PC-3 (cell line): ENCODE data around the gene SOS1. TPM values are rescaled to one million over a fixed set of nuclear protein-coding genes. Genes with fewer than 3 reads are reported as not detected.

Experiments
- ATAC-seq: fragments of 200-7000 bp; cut with Tn5 transposase; 2 replicates; pipeline ENCODE4 v1.9.1; 2020; ENCODE audit warnings: mild to moderate bottlenecking, moderate library complexity
- BruUV-seq: library from RNA; stranded (reverse); fragments of 400-500 nt; replicated peaks from 2 replicates; lab custom pipeline; 2021; lab: Mats Ljungman, UMichigan
- CTCF ChIA-PET: fragments of 300-600 bp; sonication (Branson Sonifier 250); formaldehyde crosslinking; loops from one replicate; lab custom pipeline; 2022; ENCODE audit warnings: antibody characterized with exemption; lab: Charles Lee
- POLR2A ChIA-PET: fragments of 300-600 bp; sonication (Branson Sonifier 250); formaldehyde crosslinking; loops from one replicate; lab custom pipeline; 2022; ENCODE audit warnings: antibody characterized with exemption; ENCODE audit not compliant: unreplicated experiment; lab: Charles Lee
- DNase-seq: peaks from one replicate; pipeline ENCODE4 v3.0.0-alpha.2; 2015
- H2AFZ ChIP-seq: fragments of 300-600 bp; sonication (generic); 2 replicates; pipeline ENCODE4 v1.6.0; 2016; ENCODE audit warnings: antibody characterized with exemption, low read length
- H3F3A ChIP-seq: fragments of 300-600 bp; sonication (generic); one replicate; pipeline ENCODE4 v1.6.0; 2017; ENCODE audit warnings: antibody characterized with exemption, low read length, control low read depth, mild to moderate bottlenecking; ENCODE audit not compliant: unreplicated experiment
- H3K27ac ChIP-seq: fragments of 300-600 bp; sonication (generic); 2 replicates; pipeline ENCODE4 v1.5.1; 2016; ENCODE audit warnings: mild to moderate bottlenecking, low read length
- H3K27me3 ChIP-seq: fragments of 300-600 bp; sonication (generic); 2 replicates; pipeline ENCODE4 v1.6.1; 2016; ENCODE audit warnings: low read length, mixed read lengths
- H3K36me3 ChIP-seq: fragments of 300-600 bp; sonication (generic); 2 replicates; pipeline ENCODE4 v1.6.1; 2016; ENCODE audit warnings: low read depth, mixed run types, low read length, mixed read lengths
- H3K4me1 ChIP-seq: fragments of 300-600 bp; sonication (generic); 2 replicates; pipeline ENCODE4 v1.5.1; 2016; ENCODE audit warnings: low read length; ENCODE audit not compliant: insufficient read depth
- H3K4me2 ChIP-seq: fragments of 300-600 bp; sonication (generic); 2 replicates; pipeline ENCODE4 v1.6.0; 2016; ENCODE audit warnings: low read length
- H3K4me3 ChIP-seq: fragments of 300-600 bp; sonication (generic); 2 replicates; pipeline ENCODE4 v1.5.1; 2016; ENCODE audit warnings: mild to moderate bottlenecking, low read length, mixed read lengths
- H3K79me2 ChIP-seq: fragments of 300-600 bp; sonication (generic); 2 replicates; pipeline ENCODE4 v1.6.1; 2017; ENCODE audit warnings: low read length, mixed read lengths
- H3K9ac ChIP-seq: fragments of 300-600 bp; sonication (generic); 2 replicates; pipeline ENCODE4 v1.6.0; 2016; ENCODE audit warnings: mild to moderate bottlenecking, low read length
- H3K9me2 ChIP-seq: fragments of 300-600 bp; sonication (generic); replicated peaks from 2 replicates; pipeline ENCODE4 v1.6.1; 2016; ENCODE audit warnings: mixed run types, low read length, mixed read lengths
- H3K9me3 ChIP-seq: fragments of 300-600 bp; sonication (generic); 2 replicates; pipeline ENCODE4 v1.6.1; 2016; ENCODE audit warnings: low read length, mixed read lengths
- H4K20me1 ChIP-seq: fragments of 300-600 bp; sonication (generic); 2 replicates; pipeline ENCODE4 v1.6.1; 2016; ENCODE audit warnings: low read length, mixed read lengths
- CTCF ChIP-seq: fragments of 300-600 bp; sonication (generic); conservative IDR thresholded peaks from 2 replicates; pipeline ENCODE4 v1.5.1; 2017; ENCODE audit warnings: antibody characterized with exemption, low read depth, mild to moderate bottlenecking, low read length
- EZH2 ChIP-seq: fragments of 300-600 bp; sonication (generic); IDR thresholded peaks from one replicate; pipeline ENCODE4 v1.6.1; 2017; ENCODE audit warnings: antibody characterized with exemption, mild to moderate bottlenecking, low read length; ENCODE audit not compliant: unreplicated experiment
- EZH2phosphoT487 ChIP-seq: fragments of 300-600 bp; sonication (generic); IDR thresholded peaks from 2 replicates; pipeline ENCODE4 v1.6.1; 2018; ENCODE audit warnings: mild to moderate bottlenecking, antibody characterized with exemption, low read length, borderline replicate concordance
- intact Hi-C: fragments of 100-400 bp; cut with micrococcal nuclease; formaldehyde crosslinking; loops from 2 replicates; pipeline ENCODE4 v1.9.0; 2023
- total RNA-seq: library from RNA; depleted of rRNA; stranded (reverse); fragments of >200 nt; gene quantifications from 2 replicates; pipeline ENCODE4 v1.2.3, GENCODE V29; 2014

Gene SOS1
- total RNA-seq, 1 experiment from 2014 or later: 9.7 TPM

- Histone ChIP-seq H3K79me2 (no peaks in the 10 kb centered on the region), H3K36me3 (no peaks in the 10 kb centered on the region; the same call in 1 of the 2 replicates), H3K9me2 (no peaks in the 10 kb centered on the region), H3K9me3 (no peaks in the 10 kb centered on the region), H4K20me1 (no peaks in the 10 kb centered on the region), H3K27ac (no peak overlapping the region), H3F3A (no peaks in the 10 kb centered on the region), H3K27me3 (no peaks in the 10 kb centered on the region), H3K4me2 (no peak overlapping the region), H2AFZ (no peak overlapping the region), H3K4me1 (peaks cover 8% of the 10 kb centered on the region; the same call in 1 of the 2 replicates), H3K4me3 (no peak overlapping the region), H3K9ac (no peak overlapping the region)
- ChIA-PET POLR2A (no interaction called here), CTCF (no interaction called here)
- ATAC-seq (no peak), DNase-seq (no peak)
- intact Hi-C loops: no loop called here
- no peak for TF ChIP-seq CTCF
- TF ChIP-seq EZH2: no peak
- no peak for TF ChIP-seq EZH2phosphoT487
- no TSS peak for BruUV-seq
These were observed 93.4 kb downstream of the SOS1 start for GRCh38 chr2:39027421-39027820.

GRCh38 chr2:39024833-39025232 is 96.0 kb downstream of the SOS1 start:
- intact Hi-C loops: no loop called here
- Histone ChIP-seq H3K4me1 (0 out of 2 replicates have a peak, but pooled peaks cover 4% of the 10 kb centered on the region), H3K9me3 (no peaks in the 10 kb centered on the region), H3K9me2 (no peaks in the 10 kb centered on the region), H3K4me2 (no peak overlapping the region), H3F3A (no peaks in the 10 kb centered on the region), H3K79me2 (no peaks in the 10 kb centered on the region), H3K36me3 (no peaks in the 10 kb centered on the region; the same call in 1 of the 2 replicates), H3K4me3 (no peak overlapping the region), H4K20me1 (no peaks in the 10 kb centered on the region), H3K27ac (no peak overlapping the region), H3K9ac (no peak overlapping the region), H2AFZ (no peak overlapping the region), H3K27me3 (no peaks in the 10 kb centered on the region)
- ATAC-seq (peak; percentile 80), DNase-seq (peak; percentile 65)
- POLR2A ChIA-PET: no interaction called here
- BruUV-seq: no TSS peak
- CTCF ChIA-PET: no interaction called here
- TF ChIP-seq EZH2phosphoT487: no peak
- TF ChIP-seq CTCF: no peak

- Histone ChIP-seq H3K4me1 (0 out of 2 replicates have a peak, but pooled peaks cover 4% of the 10 kb centered on the region), H3K79me2 (no peaks in the 10 kb centered on the region), H3K36me3 (no peaks in the 10 kb centered on the region; the same call in 1 of the 2 replicates), H3K9me2 (no peaks in the 10 kb centered on the region), H2AFZ (no peak overlapping the region), H3K9me3 (no peaks in the 10 kb centered on the region), H4K20me1 (no peaks in the 10 kb centered on the region), H3K4me2 (no peak overlapping the region), H3K27ac (no peak overlapping the region), H3K4me3 (no peak overlapping the region), H3F3A (no peaks in the 10 kb centered on the region), H3K27me3 (no peaks in the 10 kb centered on the region), H3K9ac (no peak overlapping the region)
- ATAC-seq (no peak), DNase-seq (no peak)
- TF ChIP-seq EZH2 (no peak), EZH2phosphoT487 (no peak), CTCF (no peak)
- intact Hi-C loops: no loop called here
- BruUV-seq: no TSS peak
- POLR2A ChIA-PET: no interaction called here
- CTCF ChIA-PET: no interaction called here
These were observed 97.2 kb downstream of the SOS1 start for GRCh38 chr2:39023649-39024048.
